Neuron (in vitro differentiated cells): ENCODE results near the gene DCN.

Experiments
- H2AFZ ChIP-seq: one replicate; pipeline ENCODE4 v1.6.1; 2013; ENCODE audit warnings: low read depth, mild to moderate bottlenecking, inconsistent platforms, low read length, moderate library complexity
- H3K27me3 ChIP-seq: one replicate; pipeline ENCODE4 v1.6.1; 2013; ENCODE audit warnings: low read length; ENCODE audit not compliant: insufficient read depth
- H3K36me3 ChIP-seq: one replicate; pipeline ENCODE4 v1.6.1; 2013; ENCODE audit warnings: low read length; ENCODE audit not compliant: insufficient read depth
- H3K4me1 ChIP-seq: one replicate; pipeline ENCODE4 v1.6.1; 2013; ENCODE audit warnings: low read length; ENCODE audit not compliant: insufficient read depth
- H3K4me3 ChIP-seq: 2 replicates; pipeline ENCODE4 v1.5.1; 2013; ENCODE audit warnings: mild to moderate bottlenecking, low read length, moderate library complexity
- H3K9me3 ChIP-seq: one replicate; pipeline ENCODE4 v1.6.1; 2013; ENCODE audit warnings: low read length

Gene DCN, protein sequence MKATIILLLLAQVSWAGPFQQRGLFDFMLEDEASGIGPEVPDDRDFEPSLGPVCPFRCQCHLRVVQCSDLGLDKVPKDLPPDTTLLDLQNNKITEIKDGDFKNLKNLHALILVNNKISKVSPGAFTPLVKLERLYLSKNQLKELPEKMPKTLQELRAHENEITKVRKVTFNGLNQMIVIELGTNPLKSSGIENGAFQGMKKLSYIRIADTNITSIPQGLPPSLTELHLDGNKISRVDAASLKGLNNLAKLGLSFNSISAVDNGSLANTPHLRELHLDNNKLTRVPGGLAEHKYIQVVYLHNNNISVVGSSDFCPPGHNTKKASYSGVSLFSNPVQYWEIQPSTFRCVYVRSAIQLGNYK

DNA sequence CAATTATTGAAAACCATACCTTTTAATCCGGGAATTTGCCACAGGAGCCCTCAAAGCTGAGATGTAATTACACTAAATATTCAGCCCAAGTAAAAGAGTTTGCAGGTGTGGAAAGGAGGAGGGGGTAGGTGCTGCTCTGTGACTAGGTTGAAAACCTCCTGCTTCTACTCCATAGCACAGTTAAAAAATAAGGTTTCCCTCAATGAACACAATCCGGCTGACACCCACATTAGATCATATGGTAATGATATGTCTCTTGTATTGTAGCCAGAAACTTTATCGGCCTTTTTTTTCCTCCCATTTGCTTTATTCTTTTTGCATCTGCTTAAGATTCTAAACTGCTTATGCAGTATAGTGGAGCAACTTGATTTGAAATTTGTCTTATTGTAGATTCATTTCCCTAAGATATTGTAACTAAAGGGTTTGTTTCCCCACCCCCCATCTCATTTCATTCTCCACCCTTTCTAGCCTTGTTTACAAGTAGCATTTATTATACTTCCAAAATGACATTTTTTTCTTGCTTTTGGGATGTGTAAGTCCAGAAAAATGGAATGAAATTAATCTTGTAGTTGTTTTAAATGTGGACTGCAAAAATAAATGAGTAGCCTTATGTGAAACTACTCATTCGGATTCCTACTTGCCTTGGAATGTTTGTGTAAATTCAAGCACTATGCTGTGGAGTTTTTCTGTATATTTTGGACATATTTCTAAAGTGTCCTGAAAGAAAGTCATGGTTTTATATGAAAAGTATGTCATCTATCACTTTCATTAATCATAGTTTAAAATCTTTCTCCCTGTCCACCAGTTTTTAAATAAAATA, at the start of gene DCN:
Gene DCN (minus strand): TSS at position 182 of the 820 bp plus-strand sequence. CDS start 4,265 bp downstream, outside the sequence.
- Histone ChIP-seq H3K4me1 (peaks cover 13% of the 10 kb centered on the region), H2AFZ (no peak within 1 kb of the TSS), H3K27me3 (no peaks in the 10 kb centered on the region), H3K36me3 (no peaks in the 10 kb centered on the region), H3K4me3 (no peak within 1 kb of the TSS), H3K9me3 (no peaks in the 10 kb centered on the region)

DNA sequence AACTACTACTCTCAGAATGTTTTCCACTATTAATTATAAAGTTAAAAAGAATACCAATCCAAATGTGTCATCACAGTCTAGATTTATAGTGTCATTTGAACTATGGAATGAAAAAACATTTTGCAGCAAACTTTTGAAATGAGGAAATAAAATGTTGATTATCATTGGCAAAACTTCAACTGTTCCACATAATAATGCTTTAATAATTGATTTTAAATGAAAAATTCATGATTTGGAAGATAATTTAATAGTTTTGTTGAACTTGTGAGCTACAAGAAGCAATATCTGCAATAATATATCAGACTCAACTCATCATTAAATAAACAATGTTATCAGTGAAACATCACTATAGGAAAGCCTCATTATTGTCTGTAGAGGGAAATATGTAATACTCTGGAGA, 48.2 kb upstream of the DCN start:
- Histone ChIP-seq H3K4me1 (no peaks in the 10 kb centered on the region), H3K9me3 (no peaks in the 10 kb centered on the region), H3K36me3 (no peaks in the 10 kb centered on the region), H3K4me3 (no peak overlapping the region), H2AFZ (no peak overlapping the region), H3K27me3 (no peaks in the 10 kb centered on the region)

DNA sequence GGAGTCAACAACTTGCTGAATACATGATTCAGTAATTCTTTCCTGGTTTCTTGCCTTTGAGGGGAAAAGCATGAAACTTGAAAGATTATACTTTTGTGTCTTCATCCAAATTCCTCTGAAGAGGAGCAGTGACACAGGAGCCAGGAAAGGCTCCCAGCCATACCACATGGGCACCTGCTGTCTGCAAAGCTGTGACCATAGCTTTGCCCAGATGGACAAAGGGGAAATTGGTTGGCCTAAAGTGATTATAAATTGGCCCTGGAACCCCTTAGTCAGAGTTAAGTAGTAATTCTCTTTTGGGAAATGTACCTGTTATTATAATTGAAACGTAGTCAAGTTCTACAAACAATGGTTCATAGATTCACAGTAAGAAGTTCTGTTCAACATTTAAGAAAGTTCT, 44.3 kb upstream of the DCN start:
- H3K36me3 ChIP-seq: no peaks in the 10 kb centered on the region
- H3K4me3 ChIP-seq: no peak overlapping the region
- no peaks in the 10 kb centered on the region for H3K9me3 ChIP-seq
- no peaks in the 10 kb centered on the region for H3K27me3 ChIP-seq
- no peaks in the 10 kb centered on the region for H3K4me1 ChIP-seq
- no peak overlapping the region for H2AFZ ChIP-seq

DNA sequence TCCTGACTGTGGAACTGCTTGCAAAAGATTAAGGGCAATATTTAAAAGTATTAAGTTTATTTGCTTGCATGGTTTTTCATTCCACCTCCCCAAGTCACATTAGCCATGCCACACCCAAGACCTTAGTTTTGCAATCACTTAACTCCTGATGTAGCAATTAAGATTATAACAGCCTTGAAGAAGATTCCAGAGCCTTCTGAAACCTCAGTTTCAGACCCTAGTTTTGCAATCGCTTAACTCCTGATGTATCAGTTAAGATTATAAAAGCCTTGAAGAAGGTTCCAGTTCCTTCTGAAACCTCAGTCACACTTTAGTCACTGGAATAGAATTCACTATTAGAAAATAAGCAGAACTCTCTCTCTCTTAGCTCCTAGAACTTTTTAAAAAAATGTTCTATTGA, 42.7 kb upstream of the DCN start:
- no peak overlapping the region for H2AFZ ChIP-seq
- no peak overlapping the region for H3K4me3 ChIP-seq
- H3K9me3 ChIP-seq: no peaks in the 10 kb centered on the region
- H3K36me3 ChIP-seq: no peaks in the 10 kb centered on the region
- no peaks in the 10 kb centered on the region for H3K27me3 ChIP-seq
- no peaks in the 10 kb centered on the region for H3K4me1 ChIP-seq

DNA sequence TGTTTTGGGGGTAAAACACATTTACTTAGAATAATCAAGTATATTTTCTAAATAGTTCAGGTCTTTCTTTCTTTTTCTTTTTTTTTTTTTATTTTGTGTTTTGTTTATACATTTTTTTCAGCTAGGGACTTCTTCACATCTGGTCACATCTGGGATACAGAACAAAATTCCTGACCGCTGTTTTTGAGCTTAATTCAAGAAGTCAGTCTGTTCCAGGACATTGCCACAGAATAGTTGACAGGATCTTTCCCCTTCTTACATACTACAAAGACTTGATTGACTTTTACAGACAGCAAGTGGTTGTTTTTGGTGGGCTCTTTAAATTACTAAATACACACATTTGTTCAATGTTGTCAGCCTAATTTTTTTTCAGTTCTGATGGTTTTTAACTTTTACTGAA, 41.8 kb upstream of the DCN start:
- no peaks in the 10 kb centered on the region for H3K36me3 ChIP-seq
- H2AFZ ChIP-seq: no peak overlapping the region
- H3K27me3 ChIP-seq: no peaks in the 10 kb centered on the region
- no peaks in the 10 kb centered on the region for H3K9me3 ChIP-seq
- H3K4me3 ChIP-seq: no peak overlapping the region
- no peaks in the 10 kb centered on the region for H3K4me1 ChIP-seq

DNA sequence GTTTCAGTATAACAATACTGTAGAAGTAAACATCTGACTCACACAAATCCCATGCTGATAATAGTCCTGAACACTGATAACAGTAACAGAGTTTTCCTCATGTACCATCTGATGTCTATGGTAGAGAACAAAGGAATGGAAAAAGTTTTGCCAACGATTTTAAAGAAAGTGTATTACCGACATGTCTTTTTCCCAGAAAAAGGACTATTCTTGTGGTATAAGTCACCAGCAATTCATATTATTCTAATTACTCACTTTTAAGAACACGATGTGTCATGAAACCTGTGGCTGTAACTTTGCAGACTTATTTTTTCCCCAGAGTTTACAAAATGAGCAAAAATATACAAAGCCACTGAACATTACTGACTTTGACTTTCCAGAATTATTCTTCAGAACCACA, 40.1 kb upstream of the DCN start:
- Histone ChIP-seq H3K4me1 (no peaks in the 10 kb centered on the region), H3K4me3 (no peak overlapping the region), H3K27me3 (no peaks in the 10 kb centered on the region), H3K9me3 (no peaks in the 10 kb centered on the region), H3K36me3 (no peaks in the 10 kb centered on the region), H2AFZ (no peak overlapping the region)

DNA sequence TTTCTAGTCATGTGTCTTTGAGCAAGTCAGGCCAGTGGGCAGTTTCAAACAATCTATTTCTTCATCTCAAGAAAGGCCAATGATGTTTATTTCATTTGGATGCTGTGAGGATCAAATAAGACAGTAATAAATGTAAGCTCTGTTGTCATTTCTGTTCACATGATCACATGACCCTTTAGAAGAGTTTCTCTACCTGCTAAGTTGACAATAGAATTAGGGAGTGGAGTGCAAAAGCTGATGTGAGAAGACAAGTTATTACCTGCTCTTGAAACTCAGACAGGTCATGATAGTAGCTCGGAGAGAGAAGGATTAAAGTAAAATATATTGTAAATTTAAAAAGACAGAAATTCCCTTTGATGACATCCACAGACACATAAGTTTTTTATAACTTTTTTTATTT, 37.3 kb upstream of the DCN start:
- Histone ChIP-seq H3K9me3 (no peaks in the 10 kb centered on the region), H3K27me3 (no peaks in the 10 kb centered on the region), H3K4me3 (no peak overlapping the region), H2AFZ (no peak overlapping the region), H3K36me3 (no peaks in the 10 kb centered on the region), H3K4me1 (no peaks in the 10 kb centered on the region)

DNA sequence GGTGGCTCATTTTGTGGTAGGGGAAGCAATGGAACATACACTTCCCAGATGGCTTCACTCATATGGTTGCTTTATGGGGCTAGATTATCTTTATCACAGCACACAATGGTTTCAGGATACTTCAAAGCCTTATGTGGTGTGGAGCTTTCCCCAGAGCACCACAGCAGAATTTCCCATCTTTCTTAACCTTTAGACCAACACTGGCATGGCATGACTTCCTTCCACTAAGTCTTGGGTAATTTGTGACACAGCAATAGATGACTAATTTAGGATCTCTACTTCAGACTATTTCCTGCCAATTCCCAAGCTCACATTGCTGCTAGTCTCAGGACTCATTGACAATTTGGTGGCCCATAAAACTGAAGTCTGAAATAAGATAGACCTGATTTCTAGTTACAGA, 36.9 kb upstream of the DCN start:
- no peaks in the 10 kb centered on the region for H3K36me3 ChIP-seq
- H3K9me3 ChIP-seq: no peaks in the 10 kb centered on the region
- H3K4me3 ChIP-seq: no peak overlapping the region
- no peak overlapping the region for H2AFZ ChIP-seq
- H3K4me1 ChIP-seq: no peaks in the 10 kb centered on the region
- H3K27me3 ChIP-seq: no peaks in the 10 kb centered on the region

DNA sequence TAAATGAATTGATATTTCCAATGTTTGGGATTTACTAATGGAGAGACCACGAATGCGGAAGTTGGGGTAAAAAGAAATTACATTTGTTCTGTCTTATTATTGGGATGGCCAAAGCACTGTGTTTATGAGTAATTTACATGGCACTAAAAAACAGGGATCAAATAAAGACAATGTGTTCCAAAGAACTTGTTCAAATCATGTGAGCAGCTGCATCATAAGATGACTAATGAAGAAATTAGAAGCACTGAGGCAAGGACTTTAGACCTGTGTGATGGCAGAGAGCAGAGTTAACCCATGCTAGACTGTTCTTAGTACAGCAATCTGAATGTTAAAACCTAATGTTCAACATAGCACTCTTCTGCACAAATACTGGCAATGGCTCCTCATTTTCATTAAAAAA, 34.3 kb upstream of the DCN start:
- H3K27me3 ChIP-seq: no peaks in the 10 kb centered on the region
- no peak overlapping the region for H2AFZ ChIP-seq
- no peak overlapping the region for H3K4me3 ChIP-seq
- no peaks in the 10 kb centered on the region for H3K36me3 ChIP-seq
- H3K9me3 ChIP-seq: no peaks in the 10 kb centered on the region
- H3K4me1 ChIP-seq: no peaks in the 10 kb centered on the region

DNA sequence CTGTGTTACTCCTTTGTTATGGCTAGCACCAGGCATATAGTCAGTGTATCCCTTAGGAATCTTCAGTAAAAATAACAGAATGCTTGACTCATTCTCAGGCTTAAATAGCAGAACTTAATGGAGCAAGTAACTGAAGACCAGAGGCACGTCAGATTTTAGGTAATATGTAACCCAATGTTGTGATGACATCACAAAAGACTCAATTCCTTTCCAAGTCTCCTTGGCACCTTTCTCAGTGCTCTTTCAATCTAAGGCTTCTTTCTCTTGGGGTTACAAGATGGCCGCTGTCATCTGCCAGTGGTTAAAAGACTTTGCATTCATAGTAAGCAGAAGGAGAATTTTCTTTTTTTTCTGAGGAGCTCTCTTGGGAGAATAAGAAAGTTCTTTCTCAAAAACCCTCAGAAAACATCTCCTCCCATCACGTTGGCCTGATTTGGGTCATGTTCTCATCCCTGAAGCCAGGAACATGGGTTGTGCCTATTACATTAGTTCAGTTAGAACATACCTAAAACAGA, 33.4 kb upstream of the DCN start:
- no peaks in the 10 kb centered on the region for H3K27me3 ChIP-seq
- H3K4me3 ChIP-seq: no peak overlapping the region
- H3K36me3 ChIP-seq: no peaks in the 10 kb centered on the region
- no peaks in the 10 kb centered on the region for H3K9me3 ChIP-seq
- H2AFZ ChIP-seq: peak overlapping the region; percentile 47
- no peaks in the 10 kb centered on the region for H3K4me1 ChIP-seq

DNA sequence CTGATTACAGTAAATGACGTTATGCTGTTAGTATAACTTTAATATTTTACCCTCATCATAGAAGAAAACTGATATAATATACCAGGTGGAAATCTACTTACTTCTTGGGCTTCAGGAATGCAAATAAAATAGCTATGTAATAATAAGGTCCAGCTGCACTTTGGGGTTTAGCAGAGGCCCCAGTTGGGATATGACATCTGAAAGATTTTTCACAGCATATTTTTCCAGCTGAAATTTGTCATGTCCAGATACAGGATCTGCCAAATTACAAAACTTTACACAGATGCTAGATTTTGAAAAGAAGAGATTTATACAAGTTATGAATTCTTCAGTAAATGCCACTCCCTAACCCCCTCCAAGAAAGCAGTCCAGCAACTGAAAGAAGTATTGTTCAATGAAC, 29.2 kb upstream of the DCN start:
- H3K27me3 ChIP-seq: no peaks in the 10 kb centered on the region
- H3K4me3 ChIP-seq: no peak overlapping the region
- no peaks in the 10 kb centered on the region for H3K9me3 ChIP-seq
- H3K4me1 ChIP-seq: no peaks in the 10 kb centered on the region
- H2AFZ ChIP-seq: no peak overlapping the region
- no peaks in the 10 kb centered on the region for H3K36me3 ChIP-seq

DNA sequence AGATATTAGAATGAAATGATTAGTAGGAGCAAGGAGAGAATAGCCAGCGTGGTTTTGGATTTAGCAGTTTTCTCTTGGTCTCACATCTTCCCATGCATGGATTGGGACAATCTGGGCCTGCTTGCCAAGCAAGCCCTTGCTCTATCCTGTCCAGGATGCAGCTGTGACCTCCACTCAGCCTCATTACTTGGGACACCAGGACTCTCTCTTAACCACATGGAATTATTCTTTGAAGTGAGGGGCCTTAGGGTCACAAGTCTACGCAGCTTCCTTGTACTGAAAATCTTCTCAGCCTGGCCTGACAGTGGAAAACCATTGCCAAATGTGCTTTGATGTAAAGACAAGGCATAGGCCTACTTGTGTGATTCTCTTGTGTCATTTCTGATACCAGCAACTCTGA, 28.0 kb upstream of the DCN start:
- H3K9me3 ChIP-seq: no peaks in the 10 kb centered on the region
- H3K36me3 ChIP-seq: no peaks in the 10 kb centered on the region
- no peaks in the 10 kb centered on the region for H3K27me3 ChIP-seq
- no peak overlapping the region for H2AFZ ChIP-seq
- no peaks in the 10 kb centered on the region for H3K4me1 ChIP-seq
- H3K4me3 ChIP-seq: no peak overlapping the region

DNA sequence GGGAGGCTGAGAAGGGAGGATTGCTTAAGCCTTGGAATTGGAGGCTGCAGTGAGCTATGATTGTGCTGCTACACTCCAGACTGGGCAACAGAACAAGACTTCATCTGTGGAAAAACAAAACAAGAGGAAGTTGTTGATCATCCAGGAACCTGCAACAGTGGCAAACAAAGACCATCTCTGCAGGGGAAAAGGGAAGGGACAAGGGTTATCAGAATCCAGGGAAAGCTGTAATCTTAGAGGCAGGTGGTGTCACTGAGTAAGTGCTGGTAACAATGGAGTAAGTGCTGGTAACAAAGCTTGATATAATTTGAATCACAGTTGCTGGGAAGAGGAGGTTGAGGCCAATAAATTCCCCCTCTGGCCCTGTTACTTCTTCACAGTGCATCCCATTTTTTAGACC, 27.5 kb upstream of the DCN start:
- no peaks in the 10 kb centered on the region for H3K36me3 ChIP-seq
- H3K27me3 ChIP-seq: no peaks in the 10 kb centered on the region
- H3K4me1 ChIP-seq: no peaks in the 10 kb centered on the region
- no peak overlapping the region for H3K4me3 ChIP-seq
- H3K9me3 ChIP-seq: no peaks in the 10 kb centered on the region
- H2AFZ ChIP-seq: no peak overlapping the region
